Right ventricle myocardium superior (tissue), 1 donor: ENCODE data around the gene FAAH. TPM values are rescaled to one million over a fixed set of nuclear protein-coding genes. Genes with fewer than 3 reads are reported as not detected.

ENCODE experiments used
- ATAC-seq: fragments of 200-7000 bp; cut with Tn5 transposase; one replicate; pipeline ENCODE4 v1.9.1; 2020; ENCODE audit warnings: mild to moderate bottlenecking; ENCODE audit not compliant: poor library complexity
- DNase-seq: peaks from one replicate; pipeline ENCODE4 v3.0.0-alpha.2; 2020
- intact Hi-C: fragments of 100-400 bp; cut with DNase I; formaldehyde crosslinking; loops from one replicate; pipeline ENCODE4 v1.11.2; 2022
- total RNA-seq: library from RNA; stranded (reverse); fragmentation: NEBNext Ultra II Directional; extraction: Animal tissue kit (Norgen Biotek cat#: 25700); gene quantifications from one replicate; pipeline ENCODE4 v1.2.1, GENCODE V29; 2021
- donor health status: DM: no; HTN: yes; CAD: no; lungs with severe emphysema.

Gene FAAH
- total RNA-seq, 1 donor from 2014 or later = 4.8 TPM

DNA sequence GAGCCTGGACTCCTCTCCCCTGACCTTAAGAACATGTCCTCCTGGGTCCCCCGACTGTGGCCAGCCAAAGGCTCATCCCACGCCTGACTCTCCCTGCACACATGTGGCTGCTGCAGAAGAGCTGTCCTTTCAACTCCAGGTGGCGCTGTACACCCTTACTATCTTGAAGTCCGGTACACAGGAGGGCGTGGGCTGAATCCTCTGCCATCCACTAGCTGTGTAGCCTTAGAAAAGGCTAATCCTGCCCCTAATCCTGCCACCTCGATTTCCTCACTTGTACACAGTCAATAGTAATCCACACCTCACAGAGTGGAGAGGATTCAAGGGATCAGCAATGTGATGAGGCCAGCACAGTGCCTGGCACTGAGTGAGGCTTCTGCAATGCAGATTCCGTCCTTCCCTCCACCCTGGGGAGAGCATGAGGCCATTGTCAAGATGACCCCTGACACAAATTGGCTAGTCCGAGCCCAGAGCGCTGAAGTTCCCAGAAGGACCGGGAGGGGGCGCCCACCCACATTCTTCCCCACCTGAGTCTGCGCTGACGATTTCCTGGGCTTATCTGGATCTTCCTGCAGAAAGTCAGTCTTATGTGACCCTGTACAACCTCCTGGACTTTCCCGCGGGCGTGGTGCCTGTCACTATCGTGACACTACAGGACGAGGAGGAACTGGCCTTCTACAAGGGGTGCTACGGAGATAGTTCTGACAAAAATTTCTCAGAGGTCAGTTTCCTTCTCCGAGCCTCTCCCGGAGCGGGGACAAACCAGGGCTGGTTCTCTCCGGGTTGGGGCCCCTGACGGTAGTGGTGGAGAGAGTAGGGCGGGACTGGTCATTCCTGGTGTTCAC, 48.4 kb downstream of the FAAH start:
- DNase-seq (peak; percentile 83), ATAC-seq (peak; percentile 84)
- intact Hi-C loops = no loop called here

DNA sequence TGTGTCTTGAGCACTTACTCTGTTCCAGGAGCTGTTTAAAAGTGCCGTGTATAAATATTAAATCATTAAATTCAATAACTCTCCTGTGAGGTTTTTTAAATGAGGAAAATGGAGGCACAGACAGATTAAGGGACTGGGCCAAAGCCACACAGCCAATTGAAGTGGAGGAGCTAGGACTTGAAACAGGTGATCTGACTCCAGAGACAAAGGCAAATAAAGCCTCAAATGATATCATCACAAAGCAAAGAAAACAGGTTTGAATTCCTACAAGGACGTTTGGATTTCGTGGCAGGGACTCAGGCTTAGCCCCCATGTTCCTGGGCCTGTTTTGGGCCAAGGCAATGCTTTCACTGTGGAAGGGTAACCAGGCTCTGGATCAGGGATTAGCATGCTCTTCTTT, 50.3 kb downstream of the FAAH start:
- no peak for ATAC-seq
- intact Hi-C loops = no loop called here

GRCh38 chr1:46445773-46446256, 51.7 kb downstream of the FAAH start:
- intact Hi-C loops = loop anchor here (2.0 to 5.0 kb wide), 2 partner anchors 81 to 279 kb away; no protein-coding TSS in a partner anchor
- ATAC-seq (no peak), DNase-seq (no peak)

More for the DNA sequence above, 50.3 kb downstream of the FAAH start:
- DNase-seq = no peak

DNA sequence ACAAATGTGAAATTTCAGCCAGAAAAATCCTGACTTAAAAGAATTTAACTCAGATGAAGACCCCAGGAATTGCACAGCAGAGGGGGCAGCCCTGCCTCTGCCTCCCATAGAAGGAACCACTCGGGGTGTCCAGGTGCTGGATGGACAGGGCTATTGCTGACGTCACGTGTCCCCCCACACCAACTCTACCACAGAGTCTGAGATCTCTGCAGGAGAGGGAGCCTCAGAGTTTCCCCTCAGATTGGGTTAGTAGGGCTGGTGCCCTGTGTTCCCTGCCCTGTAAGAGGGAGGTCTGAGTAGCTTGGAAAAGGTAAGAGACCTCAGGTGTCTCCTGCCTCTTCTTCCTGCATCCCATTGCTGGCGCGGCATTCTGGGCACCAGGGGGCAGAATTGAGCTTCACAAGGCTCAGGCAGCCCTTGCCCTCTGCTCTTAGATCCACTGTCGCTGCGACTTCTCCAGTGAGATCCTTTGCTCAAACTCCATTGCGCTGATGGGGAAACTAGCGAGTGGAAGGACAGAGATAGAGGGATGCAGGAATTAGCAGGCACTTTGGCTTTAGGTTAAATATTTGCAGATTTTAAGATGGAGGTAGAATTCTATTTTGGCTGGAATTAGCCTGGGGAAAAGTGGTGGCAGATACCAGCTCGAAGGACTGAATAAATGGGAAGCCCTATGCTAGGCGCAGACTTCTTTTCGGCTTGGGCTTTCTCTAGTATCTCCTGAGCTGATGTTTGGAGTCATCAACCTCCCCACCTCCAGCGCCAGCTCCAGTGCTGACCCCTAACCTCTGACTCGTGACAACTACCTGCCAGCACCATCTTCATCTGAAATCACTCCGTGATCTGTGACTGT, 52.8 kb downstream of the FAAH start:
- intact Hi-C loops = loop anchor here (2.0 to 5.0 kb wide), 2 partner anchors 80 to 278 kb away; no protein-coding TSS in a partner anchor
- DNase-seq = peak; percentile 89
- peak; percentile 79 for ATAC-seq

DNA sequence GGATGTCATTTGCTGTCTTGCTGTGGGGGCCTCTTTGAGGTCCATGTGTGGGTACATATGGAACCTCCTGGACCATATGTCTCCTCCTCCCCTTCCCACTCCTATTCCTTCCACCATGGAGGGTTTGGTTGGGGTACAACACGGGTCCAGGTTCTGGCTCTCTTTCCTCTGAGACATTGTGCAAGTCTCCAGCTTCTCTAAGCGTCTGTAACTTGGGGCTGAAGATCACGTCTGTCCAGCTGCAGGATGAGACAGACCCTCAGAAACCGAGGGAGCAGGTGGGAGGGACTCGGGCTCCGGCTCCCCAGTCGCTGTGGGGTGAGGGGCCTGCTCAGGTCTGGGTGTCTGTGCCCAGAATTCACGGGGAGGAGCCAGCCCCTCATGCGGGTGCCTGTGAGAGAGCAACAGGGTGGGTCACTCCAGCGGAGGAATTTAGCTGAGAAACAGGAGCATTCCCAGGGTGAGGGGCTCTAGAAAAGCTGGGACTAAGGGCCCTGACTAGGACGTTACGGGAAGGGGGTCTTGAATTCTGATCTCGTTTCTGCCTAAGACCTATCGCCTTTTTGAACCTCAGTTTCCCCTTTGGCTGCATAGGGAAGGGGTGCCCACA, 53.5 kb downstream of the FAAH start:
- DNase-seq (no peak), ATAC-seq (no peak)
- intact Hi-C loops = loop anchor here (2.0 to 5.0 kb wide), 2 partner anchors 80 to 277 kb away; no protein-coding TSS in a partner anchor

- DNase-seq (no peak), ATAC-seq (peak; percentile 33)
- intact Hi-C loops = loop anchor here (5.0 kb wide), 1 partner anchor 79 kb away; no protein-coding TSS in a partner anchor
Measured at GRCh38 chr1:46448109-46448911, 54.2 kb downstream of the FAAH start.

GRCh38 chr1:46449223-46450159, 55.4 kb downstream of the FAAH start:
- DNase-seq = no peak
- intact Hi-C loops = loop anchor here (5.0 kb wide), 1 partner anchor 78 kb away; no protein-coding TSS in a partner anchor
- ATAC-seq = no peak

DNA sequence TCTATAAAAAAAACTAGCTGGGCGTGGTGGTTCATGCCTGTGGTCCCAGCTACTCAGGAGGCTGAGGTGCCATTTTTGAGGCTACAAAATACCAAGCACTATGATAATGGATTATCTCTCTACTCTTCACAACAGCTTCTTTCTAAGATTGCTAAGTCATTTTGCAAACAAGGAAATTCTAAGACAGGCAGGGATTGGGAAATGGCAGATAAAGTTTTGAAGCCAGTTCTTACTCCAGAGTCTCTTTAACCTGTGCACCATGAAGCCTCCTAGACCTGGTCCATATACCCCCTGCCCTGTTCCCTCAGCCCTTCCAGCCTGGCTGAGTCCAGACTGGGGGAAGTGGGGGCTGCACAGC, 56.0 kb downstream of the FAAH start:
- DNase-seq (no peak), ATAC-seq (no peak)
- intact Hi-C loops = no loop called here

GRCh38 chr1:46451948-46452930, 58.1 kb downstream of the FAAH start:
- DNase-seq (no peak), ATAC-seq (no peak)
- intact Hi-C loops = no loop called here

DNA sequence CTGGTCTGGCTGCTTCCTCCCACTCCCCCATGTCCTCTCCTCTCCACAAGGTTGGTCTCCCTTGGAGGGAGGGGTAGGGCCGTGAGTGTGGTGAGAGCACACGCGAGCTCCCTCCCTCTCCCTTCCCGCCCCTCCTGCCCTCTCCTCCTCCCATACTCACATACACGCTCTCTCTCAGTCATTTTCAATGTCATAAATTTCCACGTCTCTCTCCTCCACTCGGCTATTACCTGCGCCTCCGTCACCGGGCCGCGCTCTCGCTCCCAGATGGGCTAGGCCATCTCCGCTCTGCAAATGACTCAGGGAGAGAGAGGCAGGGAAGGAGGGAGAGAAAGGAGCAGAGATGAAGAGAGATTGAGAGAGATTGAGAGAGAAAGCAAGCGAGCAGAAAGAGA, 58.8 kb downstream of the FAAH start:
- DNase-seq = no peak
- intact Hi-C loops = no loop called here
- no peak for ATAC-seq

DNA sequence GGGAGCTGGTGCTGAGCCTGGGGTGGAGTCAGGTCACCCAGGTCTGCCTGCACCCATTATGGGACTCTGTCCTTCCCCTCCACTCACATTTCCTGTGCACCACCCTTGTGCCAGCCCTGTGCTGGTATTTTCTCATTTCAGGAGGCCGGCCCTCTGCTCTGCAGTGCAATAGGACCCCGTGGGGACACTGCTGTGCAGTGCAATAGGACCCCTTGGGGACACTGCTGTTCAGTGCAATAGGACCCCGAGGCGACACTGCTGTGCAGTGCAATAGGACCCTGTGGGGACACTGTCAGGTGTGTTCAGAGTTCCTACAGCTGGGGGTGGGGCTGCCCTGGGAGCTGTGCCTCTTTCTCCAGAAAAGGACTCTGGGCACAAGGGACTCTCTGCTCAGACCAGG, 59.3 kb downstream of the FAAH start:
- no peak for ATAC-seq
- intact Hi-C loops = no loop called here
- DNase-seq = no peak

- ATAC-seq (no peak), DNase-seq (no peak)
- intact Hi-C loops = no loop called here
Measured at GRCh38 chr1:46455951-46456350, 61.8 kb downstream of the FAAH start.

DNA sequence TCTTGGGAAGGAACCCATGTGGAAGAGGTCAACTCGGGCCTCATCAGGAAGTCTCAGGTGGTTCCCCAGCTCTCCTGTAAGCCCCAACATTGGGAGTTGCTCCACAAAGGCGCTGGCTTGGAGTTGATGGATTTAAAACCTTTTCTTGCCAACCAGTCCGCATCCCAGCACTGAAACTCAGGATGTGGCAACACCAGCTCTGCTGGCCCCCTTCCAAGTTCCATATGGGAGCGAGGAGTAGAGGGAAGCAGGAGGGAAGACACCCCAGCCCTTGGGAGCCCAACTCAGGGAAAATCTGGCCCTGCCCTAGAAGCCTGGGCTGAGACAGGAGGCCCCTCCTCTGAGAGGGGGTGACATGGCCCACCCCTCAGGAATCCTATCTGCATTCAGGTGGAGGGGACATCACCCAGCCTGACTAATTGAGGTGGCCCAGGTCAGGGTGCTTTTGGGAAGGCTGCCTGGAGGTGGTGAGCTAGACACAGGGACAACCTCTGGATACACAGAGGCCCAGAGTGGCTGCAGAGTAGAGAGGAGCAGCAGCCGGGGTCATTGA, 62.4 kb downstream of the FAAH start:
- no peak for DNase-seq
- intact Hi-C loops = no loop called here

GRCh38 chr1:46457178-46457577, 63.1 kb downstream of the FAAH start:
- ATAC-seq = no peak
- intact Hi-C loops = no loop called here
- DNase-seq = no peak

More for the DNA sequence above, 62.4 kb downstream of the FAAH start:
- ATAC-seq = no peak

- DNase-seq = no peak
- intact Hi-C loops = no loop called here
Measured at GRCh38 chr1:46458190-46458589, 64.1 kb downstream of the FAAH start.

DNA sequence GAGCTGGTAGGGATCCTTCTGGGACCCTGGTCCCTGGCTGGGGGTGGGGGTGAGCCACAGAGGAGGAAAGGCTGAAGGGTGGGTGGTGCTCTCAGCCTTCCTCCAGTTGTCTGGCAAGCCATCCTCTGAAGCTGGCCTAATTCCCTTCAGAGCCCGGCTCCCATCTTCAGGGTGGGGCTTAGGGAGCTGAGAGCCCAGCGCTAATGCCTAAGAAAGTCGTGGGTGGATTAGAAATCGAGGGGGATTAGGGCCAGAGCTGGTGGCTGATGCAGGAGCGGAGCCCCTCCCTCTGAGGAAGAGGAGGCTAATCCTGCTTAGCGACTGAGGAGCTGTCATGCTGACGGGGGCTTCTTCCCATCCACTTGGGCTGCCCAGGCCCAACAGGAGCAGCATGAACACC, 64.7 kb downstream of the FAAH start:
- intact Hi-C loops = no loop called here
- ATAC-seq = no peak
- no peak for DNase-seq

More at GRCh38 chr1:46458190-46458589, 64.1 kb downstream of the FAAH start:
- no peak for ATAC-seq
